Thyroid gland (tissue), 4 donors: ENCODE results near the gene CNBD2.

ENCODE experiments used
- POLR2A ChIP-seq, 2 donors: fragments of 450-650 bp; IDR thresholded peaks; one replicate each; pipeline ENCODE4 v1.6.1; 2017; ENCODE audit warnings: antibody characterized with exemption in 2 of 2, mild to moderate bottlenecking in 2 of 2, moderate library complexity in 1 of 2
- TF ChIP-seq, protein P1 (sequence below), 6 experiments: fragments of 200-600 bp in 3 of 6; fragments of 450-650 bp in 3 of 6; sonication (generic) in 3 of 6; IDR thresholded peaks; one replicate each; pipeline ENCODE4 v1.5.1; 2016 to 2019; ENCODE audit warnings: antibody characterized with exemption in 6 of 6, mild to moderate bottlenecking in 2 of 6, inconsistent platforms in 1 of 6, moderate library complexity in 1 of 6

DNA sequence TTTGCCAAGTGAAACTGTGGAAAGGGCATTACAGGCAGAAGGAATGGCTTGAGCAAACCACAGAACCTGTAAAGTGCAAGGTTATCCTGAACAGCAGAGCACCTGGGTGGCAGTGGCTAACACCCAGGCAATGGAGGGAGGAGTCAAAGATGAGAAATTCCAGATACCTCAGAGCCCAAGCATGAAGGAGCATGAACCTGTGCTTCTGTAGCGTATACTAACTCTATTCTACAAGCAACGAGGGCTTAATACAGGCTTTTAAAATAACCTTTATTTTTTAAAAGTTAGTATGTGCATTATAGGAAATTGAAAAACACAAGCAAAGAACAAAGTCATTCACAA lies 77.0 kb downstream of the CNBD2 start:
- TF ChIP-seq POLR2A (IDR thresholded peaks at IDR 0.05), result no peak
- TF ChIP-seq, protein P1, sequence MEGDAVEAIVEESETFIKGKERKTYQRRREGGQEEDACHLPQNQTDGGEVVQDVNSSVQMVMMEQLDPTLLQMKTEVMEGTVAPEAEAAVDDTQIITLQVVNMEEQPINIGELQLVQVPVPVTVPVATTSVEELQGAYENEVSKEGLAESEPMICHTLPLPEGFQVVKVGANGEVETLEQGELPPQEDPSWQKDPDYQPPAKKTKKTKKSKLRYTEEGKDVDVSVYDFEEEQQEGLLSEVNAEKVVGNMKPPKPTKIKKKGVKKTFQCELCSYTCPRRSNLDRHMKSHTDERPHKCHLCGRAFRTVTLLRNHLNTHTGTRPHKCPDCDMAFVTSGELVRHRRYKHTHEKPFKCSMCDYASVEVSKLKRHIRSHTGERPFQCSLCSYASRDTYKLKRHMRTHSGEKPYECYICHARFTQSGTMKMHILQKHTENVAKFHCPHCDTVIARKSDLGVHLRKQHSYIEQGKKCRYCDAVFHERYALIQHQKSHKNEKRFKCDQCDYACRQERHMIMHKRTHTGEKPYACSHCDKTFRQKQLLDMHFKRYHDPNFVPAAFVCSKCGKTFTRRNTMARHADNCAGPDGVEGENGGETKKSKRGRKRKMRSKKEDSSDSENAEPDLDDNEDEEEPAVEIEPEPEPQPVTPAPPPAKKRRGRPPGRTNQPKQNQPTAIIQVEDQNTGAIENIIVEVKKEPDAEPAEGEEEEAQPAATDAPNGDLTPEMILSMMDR (IDR thresholded peaks at IDR 0.05), result no peak
